ENCODE results near the gene RGL1. TPM values are rescaled to one million over a fixed set of nuclear protein-coding genes. Genes with fewer than 3 reads are reported as not detected.

The RGL1 gene
- total RNA-seq, 1 experiment from 2014 or later = 0.91 TPM

DNA sequence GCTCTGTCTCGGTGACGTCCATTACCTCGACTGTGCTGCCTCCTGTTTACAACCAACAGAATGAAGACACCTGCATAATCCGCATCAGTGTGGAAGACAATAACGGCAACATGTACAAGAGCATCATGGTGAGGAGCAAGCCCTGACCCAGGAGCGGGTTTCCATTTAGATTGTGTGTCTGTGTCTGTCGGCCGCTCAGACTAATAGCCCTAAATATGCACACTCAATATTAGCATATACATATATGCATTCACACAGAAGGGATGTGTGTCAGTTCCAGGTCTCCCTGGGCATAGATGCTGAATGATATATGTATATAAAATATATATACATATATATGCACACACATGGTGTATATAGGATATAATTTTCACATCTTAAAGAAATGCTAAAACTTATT is 111.7 kb downstream of the RGL1 start:
- no peak for DNase-seq (ENCODE audit: low read depth)

DNA sequence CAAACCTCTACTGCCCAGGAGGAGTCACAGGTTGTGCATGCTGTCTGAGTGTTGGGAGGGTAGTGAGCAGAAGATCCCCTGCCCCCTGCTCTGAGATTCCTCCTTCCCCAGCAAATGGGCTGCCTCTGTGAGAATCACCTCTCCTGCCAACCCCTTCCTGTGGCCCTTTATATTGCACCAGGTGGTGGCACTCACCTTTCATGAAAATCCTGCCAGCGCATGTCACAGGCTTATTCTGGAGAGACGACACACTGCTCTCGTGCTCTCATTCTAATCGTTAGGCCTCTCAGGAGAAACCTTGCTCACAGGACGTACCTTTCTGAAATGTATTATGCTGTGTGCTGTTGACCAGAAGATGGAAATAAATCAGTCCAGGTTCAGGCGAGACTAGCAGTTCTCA is 113.7 kb downstream of the RGL1 start:
- in situ Hi-C loops (cut with HindIII; ENCODE audit: low pct_unique_long_range_greater_than_20kb, low sequenced_read_pairs) = no loop called here
- no peak for DNase-seq (ENCODE audit: low read depth)

More for the DNA sequence above, 111.7 kb downstream of the RGL1 start:
- in situ Hi-C loops (cut with HindIII; ENCODE audit: low pct_unique_long_range_greater_than_20kb, low sequenced_read_pairs) = no loop called here

DNA sequence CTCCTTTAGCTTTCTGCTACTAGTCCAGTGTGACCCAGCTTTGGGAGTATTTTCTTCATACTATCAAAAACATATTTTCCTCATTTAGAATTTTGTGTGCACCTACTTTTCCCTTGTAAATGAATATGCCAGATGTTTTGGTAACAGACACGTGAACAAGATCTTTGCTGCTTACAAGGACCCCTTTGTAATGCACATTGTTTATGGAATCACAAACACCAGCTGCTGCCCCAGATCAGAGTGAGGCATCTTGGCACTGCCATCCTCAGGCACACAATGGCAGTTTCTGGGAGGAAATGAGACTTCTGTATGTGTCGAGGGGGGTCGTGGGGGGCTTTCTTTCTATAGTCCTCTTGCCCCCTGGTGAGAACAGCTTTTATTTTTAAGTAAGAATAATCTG is 115.7 kb downstream of the RGL1 start:
- DNase-seq (ENCODE audit: low read depth) = no peak
- in situ Hi-C loops (cut with HindIII; ENCODE audit: low pct_unique_long_range_greater_than_20kb, low sequenced_read_pairs) = no loop called here

DNA sequence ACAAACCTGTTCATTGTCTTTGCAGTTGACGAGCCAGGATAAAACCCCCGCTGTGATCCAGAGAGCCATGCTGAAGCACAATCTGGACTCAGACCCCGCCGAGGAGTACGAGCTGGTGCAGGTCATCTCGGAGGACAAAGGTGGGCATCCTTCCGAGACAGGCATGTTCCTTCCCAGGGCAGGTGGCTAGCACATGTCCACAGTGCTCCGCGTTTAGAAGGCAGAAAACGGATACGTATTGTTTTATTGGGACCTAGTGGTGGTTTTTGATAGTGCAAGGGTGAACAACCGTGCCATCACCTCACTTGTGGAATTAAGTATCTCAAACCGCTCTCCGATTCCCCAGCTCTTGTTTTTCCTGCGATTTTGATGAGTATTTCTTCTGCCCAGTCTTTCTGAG is 117.3 kb downstream of the RGL1 start:
- in situ Hi-C loops (cut with HindIII; ENCODE audit: low pct_unique_long_range_greater_than_20kb, low sequenced_read_pairs) = no loop called here
- DNase-seq (ENCODE audit: low read depth) = no peak

DNA sequence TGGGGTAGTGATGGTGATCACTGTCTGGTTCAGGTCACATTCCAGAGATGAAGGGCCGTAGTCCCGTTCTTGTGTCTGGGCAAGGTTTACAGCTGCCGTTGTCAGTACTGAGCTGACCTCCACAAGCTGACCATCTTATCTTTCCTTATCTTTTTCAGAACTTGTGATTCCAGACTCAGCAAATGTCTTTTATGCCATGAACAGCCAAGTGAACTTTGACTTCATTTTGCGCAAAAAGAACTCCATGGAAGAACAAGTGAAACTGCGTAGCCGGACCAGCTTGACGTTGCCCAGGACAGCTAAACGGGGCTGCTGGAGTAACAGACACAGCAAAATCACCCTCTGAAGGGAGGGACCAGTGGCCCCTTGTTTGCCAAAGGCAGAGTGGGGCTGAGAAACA is 121.0 kb downstream of the RGL1 start:
- no peak for DNase-seq (ENCODE audit: low read depth)
- in situ Hi-C loops (cut with HindIII; ENCODE audit: low pct_unique_long_range_greater_than_20kb, low sequenced_read_pairs) = no loop called here

DNA sequence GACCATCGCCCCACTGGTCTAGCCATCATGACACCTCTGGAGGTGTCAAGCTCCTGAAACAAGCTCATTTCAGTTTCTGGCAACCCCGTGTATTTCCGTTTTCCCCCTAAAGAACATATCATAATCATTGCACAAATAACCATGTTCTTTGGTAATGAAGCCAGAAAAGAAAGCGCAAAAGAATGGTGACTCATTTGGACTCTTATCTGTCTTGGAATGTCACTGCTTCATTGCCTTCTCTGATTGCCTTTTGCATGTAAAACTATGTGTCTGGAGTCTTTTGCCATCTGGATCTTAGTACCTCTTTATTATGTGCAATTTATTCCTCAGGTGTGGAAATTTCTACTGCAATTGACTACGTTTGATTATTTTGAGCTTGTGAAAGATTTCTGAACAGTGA is 122.1 kb downstream of the RGL1 start:
- in situ Hi-C loops (cut with HindIII; ENCODE audit: low pct_unique_long_range_greater_than_20kb, low sequenced_read_pairs) = no loop called here
- DNase-seq (ENCODE audit: low read depth) = no peak

DNA sequence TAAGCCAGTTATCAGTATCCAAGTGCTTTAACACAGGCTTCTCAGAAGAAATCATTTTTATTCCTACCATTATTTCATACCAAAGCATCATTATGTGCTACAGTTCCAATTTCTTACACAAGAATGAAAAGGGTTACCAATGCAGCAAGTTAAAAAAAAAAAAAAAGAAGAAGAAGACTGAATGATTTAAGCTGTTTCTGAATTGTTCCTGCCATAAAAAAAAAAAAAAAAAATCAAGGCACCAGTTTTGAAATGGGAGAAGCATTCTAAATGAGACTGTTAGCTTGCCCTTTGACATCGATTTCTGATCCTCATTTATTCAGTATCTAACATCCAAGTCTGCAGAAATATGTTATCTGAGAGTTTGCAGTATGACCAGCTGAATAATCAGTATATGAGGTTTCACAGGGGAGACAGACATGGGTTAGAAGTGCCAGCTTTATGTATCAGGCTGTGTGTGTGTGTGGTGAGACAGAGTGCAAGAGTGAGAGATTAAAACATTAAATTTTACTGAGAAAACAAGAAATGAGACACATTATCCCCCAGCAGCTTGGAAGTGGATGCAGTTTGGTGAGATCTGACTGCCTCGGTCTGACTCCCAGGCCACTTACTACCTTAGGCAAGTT is 126.8 kb downstream of the RGL1 start:
- no peak for DNase-seq (ENCODE audit: low read depth)
- in situ Hi-C loops (cut with HindIII; ENCODE audit: low pct_unique_long_range_greater_than_20kb, low sequenced_read_pairs) = no loop called here

DNA sequence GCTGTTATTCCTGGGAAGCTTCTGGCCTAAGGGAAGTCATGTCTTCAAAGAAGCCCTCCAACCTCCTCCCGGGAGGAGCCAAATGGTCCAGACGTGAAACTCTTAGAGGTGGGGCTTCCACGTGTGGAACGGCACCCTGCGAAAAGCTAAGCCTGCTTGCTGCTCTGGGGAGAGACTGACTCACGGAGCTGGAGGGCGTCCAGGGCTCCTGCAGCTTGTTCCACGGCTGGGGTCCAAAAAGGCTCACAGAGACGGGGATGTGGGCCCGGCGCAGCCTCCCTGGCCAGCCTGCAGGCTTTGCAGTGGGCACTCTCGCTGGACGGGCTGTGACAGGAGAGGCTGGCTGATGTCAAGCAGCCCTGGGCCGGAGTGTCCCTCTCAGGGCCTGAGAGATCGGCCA is 127.5 kb downstream of the RGL1 start:
- in situ Hi-C loops (cut with HindIII; ENCODE audit: low pct_unique_long_range_greater_than_20kb, low sequenced_read_pairs) = no loop called here
- DNase-seq (ENCODE audit: low read depth) = no peak

DNA sequence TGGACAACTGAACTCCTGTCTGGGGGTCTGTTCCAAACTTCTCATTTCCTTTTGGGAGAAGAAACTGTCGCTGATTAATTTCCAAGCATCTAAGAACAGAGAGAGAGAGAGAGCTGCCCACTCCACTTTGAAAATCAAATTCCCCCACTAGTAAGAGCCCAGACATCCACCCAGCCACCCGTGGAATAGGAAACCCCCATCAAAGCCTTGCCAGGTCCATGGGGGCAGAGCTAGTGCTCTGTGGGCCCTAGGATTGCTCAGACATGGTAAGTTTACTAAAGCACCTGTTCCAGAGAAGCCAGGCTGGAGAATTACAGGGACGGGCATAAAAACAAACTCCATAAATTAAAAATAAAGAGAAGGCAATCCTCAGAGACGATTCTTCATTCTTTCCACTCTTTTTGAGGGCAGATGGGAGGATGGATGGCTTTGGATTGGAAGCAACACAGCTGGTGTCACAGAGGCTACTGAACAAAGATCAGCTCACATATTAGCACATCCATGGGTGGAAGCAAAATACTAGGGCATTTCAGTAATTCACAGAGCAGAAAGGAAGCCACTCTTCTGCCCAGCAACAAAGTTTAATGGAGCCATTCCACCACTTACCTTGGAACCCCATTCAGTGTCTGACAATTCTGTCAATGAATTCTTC is 128.7 kb downstream of the RGL1 start:
- no peak for DNase-seq (ENCODE audit: low read depth)
- in situ Hi-C loops (cut with HindIII; ENCODE audit: low pct_unique_long_range_greater_than_20kb, low sequenced_read_pairs) = no loop called here

DNA sequence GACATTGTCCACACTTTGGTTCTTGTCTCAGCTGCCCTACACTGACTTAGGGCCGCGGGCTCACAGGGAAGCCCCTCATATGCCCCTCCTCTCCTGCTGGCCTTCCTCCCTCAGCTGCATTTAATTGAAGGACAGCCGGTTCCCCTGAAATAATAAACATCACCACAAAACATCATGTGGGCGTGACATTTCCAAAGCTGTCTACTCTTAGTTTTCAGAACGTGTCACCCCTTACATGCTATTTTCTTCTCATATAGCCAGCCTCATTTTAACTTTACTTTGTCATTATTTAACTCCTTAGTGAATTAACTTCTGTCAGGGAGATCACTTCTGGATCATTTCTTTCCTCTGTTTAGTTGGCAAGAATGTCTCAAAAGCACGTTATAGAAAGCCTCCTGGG is 129.4 kb downstream of the RGL1 start:
- in situ Hi-C loops (cut with HindIII; ENCODE audit: low pct_unique_long_range_greater_than_20kb, low sequenced_read_pairs) = no loop called here

DNA sequence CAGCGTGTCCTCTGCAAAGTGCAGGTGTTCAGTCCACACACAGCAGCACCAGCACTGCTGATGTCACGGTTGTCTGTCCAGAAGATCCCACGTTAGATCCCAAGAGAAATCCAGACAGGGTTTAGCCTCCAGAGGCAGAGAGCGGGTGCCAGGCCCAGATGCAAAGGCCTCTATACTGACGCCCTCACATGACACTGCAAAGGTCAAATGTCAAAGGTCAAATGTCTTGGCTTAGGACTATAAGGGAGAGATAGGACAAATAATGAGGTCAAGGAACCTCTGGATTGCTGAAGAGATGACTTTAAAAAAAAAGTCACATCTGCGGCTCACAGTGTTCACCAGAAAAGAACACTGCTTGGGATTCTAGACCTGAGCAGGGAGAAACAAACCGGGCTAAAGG is 131.1 kb downstream of the RGL1 start:
- in situ Hi-C loops (cut with HindIII; ENCODE audit: low pct_unique_long_range_greater_than_20kb, low sequenced_read_pairs) = no loop called here

More for the DNA sequence above, 129.4 kb downstream of the RGL1 start:
- DNase-seq (ENCODE audit: low read depth) = no peak

DNA sequence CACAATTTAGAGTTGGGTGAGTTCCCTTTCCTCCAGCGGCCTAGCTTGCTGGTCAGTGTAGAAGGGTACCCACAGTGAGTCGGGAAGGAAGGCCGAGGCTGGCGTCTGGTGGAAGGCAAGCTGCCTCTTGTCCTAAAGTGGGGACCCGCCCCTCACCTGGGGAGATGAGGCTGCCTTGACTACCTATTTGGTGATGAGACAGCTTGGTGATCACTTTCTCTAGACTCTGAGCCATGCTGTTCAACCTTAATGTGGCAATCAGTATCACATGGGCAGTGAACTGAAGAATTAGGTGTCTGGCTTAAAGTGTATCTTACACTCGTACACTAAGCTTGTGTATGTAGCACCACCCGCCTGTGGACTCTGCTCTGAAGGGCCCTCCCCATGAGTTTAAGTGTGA is 131.9 kb downstream of the RGL1 start:
- in situ Hi-C loops (cut with HindIII; ENCODE audit: low pct_unique_long_range_greater_than_20kb, low sequenced_read_pairs) = no loop called here
- no peak for DNase-seq (ENCODE audit: low read depth)

More for the DNA sequence above, 131.1 kb downstream of the RGL1 start:
- no peak for DNase-seq (ENCODE audit: low read depth)

DNA sequence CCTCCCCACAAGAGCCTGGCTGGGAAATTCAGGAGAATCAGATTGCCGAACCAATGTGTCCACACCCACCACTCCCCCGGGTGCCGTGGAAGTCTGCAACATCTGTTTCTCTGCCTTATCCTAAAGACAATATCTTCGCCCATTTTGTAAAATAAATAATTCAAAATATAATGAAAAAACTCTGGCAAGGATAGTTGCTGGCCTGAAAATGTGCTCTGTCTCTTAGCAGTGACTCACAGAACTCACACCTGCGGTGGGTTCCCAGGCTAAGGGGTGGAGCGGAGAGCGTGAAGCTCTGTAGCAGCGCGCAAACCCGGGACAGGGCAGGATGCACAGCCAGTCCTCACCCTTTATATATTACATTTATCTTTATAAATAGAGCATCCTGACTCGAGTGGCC is 132.7 kb downstream of the RGL1 start:
- in situ Hi-C loops (cut with HindIII; ENCODE audit: low pct_unique_long_range_greater_than_20kb, low sequenced_read_pairs) = no loop called here
- DNase-seq (ENCODE audit: low read depth) = no peak

DNA sequence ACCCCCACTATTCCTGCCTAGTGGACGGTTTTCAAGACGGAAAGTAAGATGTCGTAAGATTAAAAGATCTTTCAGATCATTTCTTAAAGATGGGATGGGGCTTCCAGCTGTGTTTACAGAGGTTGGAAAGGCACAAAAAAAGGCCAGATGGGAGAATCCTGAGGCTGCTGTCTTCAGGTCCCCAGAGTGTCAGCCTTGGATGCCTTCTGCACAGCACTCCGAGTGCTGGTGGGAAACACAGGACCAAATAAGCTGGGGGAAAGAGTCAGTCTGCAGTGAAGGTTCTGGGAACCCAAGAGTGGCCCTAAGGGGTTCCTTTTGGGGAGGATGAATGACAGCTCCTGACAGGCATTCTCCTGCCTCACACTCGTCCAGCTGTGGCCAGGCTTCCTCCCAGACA is 136.1 kb downstream of the RGL1 start:
- in situ Hi-C loops (cut with HindIII; ENCODE audit: low pct_unique_long_range_greater_than_20kb, low sequenced_read_pairs) = no loop called here
- no peak for DNase-seq (ENCODE audit: low read depth)

DNA sequence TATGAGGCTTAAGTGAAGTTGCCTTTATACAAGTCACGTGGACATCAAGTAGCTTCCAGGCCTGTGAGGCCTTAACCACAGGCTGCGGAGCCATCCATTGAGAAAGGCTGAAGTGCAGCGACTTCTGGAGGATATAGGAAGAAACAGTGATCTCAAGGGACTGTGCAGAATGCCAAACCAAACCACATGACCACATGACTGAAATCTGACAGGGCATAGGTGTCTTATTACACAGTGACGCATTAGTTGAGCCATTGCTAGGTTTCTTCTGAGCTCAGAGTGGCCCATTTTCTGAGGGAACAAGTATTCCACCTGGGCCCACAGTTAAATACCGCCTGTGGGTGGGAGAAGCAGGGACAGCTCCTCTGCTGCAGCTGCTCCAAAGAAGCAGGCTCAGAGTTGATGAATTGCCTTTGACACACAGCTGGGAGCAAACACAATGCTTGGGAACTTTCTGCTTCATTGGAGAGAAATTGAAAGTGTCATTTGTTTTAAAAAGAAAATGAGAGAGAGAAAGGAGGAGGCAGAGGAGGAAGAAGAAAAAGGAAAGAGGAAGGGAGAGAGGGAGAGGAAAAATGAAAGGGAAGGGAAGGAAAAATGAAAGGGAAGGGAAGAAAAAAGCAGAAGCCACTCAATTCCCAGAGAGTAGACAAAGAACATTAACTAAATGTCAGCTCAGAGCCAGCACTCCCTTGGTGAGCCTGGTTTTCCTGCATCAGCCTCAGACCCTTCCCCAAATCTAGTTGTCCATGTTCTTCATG is 138.2 kb downstream of the RGL1 start:
- peak; percentile 81 for DNase-seq (ENCODE audit: low read depth)
- in situ Hi-C loops (cut with HindIII; ENCODE audit: low pct_unique_long_range_greater_than_20kb, low sequenced_read_pairs) = no loop called here

DNA sequence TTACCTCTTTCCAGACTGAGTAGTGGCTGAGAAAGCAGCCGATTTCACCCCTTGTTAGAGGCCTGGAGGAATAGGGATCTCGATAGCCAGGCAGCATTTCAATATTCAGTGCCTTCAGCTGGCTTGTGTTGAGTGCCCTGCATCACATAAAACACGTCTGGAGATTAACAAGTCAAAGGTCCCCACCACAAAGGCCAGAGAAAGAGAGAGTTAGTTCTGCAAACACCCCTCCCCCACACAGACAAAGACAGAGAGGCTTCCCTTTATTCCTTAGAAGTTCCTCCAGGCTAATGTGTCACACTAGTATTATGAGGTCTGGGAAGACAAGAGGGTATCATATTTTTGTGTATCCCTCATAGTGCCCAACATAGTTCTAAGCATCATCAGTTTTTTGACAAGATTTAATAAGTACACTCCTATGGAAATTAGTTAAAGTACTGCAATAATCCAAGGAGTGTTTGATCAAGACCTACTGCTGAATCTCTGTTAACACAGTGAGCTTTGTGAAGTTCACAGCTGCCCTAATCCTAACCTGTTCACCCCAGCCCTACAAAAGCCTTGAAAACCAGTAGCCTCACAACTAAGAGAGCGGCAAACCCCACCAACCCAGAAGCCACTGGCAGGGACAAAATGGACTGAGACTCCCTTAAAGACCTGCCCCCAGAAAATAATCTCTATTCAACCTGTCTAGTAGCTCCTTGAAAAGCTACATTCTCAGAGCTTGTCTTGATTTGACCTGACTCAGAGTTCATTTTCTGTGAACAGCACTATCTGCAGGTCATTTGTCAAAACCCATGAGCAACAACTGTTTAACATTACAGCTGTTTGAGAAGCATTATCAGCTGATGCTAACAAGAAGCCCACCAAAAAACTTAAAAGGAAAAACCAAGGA is 140.8 kb downstream of the RGL1 start:
- in situ Hi-C loops (cut with HindIII; ENCODE audit: low pct_unique_long_range_greater_than_20kb, low sequenced_read_pairs) = no loop called here
- DNase-seq (ENCODE audit: low read depth) = no peak

DNA sequence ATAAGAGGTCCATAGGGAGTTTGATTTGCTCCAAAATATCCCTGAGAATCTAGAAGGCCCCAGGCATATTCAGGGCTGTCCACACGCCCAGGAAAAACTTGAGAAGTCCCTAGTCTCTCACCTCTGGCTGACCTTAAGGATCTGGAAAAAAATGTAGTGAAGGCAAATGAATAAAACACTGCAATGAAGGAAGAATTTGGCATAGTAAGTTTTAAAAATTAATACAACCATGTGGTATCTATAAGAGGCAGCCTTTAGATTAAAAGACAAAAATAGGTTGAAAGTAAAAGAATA is 141.3 kb downstream of the RGL1 start:
- no peak for DNase-seq (ENCODE audit: low read depth)
- in situ Hi-C loops (cut with HindIII; ENCODE audit: low pct_unique_long_range_greater_than_20kb, low sequenced_read_pairs) = no loop called here

DNA sequence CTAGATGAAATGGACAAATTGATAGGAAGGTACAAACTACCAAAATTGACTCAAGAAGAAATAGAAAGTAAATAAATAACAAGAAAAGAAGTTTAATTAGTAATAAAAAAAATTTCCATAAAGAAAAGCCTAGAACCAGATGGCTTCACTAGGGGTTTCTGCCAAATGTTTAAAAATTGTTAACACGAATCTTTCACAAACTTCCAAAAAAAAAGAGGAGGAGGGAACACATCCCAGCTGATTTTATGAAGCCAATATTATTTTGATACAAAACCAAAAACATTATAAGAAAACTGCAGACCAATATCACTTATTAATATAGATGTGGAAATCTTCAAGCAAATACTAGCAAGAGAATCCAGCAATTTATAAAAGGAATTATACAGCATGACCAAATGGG is 143.1 kb downstream of the RGL1 start:
- in situ Hi-C loops (cut with HindIII; ENCODE audit: low pct_unique_long_range_greater_than_20kb, low sequenced_read_pairs) = no loop called here
- no peak for DNase-seq (ENCODE audit: low read depth)

DNA sequence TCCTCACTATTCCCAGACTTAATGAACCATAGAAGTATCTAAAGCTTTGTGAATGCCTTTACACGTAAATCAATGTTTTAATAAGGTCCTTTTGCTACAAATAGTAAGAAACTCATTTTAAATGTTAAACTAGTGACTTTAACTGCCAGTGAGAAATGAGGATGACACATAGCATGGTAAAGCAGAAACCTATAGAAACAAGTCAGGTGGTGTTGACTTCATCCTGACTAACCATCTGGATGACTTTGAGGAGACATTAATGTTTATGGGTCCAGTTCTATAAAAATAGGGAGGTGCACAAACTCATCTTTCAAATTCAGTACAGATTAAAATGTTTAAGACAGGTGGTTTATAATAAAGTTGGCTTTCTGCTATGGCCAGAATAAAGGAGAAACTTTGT is 147.2 kb downstream of the RGL1 start:
- in situ Hi-C loops (cut with HindIII; ENCODE audit: low pct_unique_long_range_greater_than_20kb, low sequenced_read_pairs) = no loop called here
- no peak for DNase-seq (ENCODE audit: low read depth)

Data from Caki2 (cell line).